Measurements from ENCODE around the gene DERL2. TPM values are rescaled to one million over a fixed set of nuclear protein-coding genes. Genes with fewer than 3 reads are reported as not detected.

The DERL2 gene
- total RNA-seq: 77.4 TPM

DNA sequence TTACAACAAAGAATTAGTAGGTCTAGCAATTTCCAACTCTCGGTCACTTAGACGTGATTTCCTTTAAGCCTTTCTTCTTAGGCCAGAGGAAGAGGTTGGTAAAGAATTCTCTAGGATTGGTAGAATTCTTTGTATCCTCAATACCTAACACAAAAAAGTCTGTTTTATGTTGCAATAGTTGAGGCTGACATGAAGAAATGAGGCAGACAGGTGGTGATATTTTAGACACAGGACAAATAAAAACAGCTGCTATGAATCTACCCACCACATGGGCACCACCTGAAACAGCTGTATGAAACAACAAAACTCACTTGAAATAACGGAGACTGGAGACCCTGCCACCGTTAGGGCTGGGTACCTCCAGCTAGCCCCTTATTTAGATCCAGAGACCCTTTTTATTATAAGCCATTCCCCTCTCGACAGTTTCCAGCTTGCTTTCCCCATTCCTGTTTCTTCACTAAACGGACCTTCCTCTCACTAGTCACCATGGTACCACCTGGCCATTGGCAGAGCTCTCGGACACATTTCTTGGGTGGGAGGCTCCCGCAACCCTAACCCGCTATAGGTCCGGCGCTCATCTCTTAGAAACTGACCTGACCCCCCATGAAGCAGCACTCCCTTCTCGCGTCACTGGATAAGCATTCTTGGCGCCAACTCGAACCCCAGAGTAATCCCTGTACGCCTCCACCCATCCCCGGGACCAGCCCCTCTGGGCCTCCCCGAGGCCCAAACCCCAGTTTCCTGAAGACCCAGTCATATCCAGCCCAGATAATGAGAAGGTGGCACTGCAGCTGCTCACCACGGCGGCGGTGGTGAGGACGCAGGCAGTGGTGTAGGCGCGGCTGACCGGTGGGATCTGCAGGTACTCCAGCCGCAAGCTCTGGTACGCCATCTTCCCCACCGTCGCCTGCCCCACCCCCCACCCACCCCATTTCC is at the start of gene DERL2:
Gene DERL2 (minus strand): TSS at position 909 of the 936 bp plus-strand sequence. CDS start 17 bp downstream, at position 892.
- DNase-seq (ENCODE audit: low spot score): no peak

DNA sequence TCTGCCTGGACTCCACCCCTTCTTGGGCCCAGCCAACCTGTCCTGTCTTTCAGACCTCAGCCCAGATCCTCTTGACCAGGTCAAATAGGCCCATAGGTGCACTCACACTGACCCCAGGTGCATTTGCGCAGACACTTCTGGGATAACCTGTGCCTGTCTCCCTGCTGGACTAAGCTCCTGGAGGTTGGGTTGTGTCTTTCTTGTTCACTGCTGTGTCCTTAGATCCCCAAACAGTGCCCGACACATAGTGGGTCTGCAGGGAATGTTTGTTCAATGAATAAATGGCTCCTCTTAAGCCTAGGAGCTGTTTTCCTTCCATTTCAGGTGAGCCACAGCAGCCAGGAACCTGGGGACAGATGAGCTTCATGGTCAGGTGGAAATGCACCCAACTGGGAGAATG is 49.5 kb upstream of the DERL2 start:
- DNase-seq (ENCODE audit: low spot score): no peak

DNA sequence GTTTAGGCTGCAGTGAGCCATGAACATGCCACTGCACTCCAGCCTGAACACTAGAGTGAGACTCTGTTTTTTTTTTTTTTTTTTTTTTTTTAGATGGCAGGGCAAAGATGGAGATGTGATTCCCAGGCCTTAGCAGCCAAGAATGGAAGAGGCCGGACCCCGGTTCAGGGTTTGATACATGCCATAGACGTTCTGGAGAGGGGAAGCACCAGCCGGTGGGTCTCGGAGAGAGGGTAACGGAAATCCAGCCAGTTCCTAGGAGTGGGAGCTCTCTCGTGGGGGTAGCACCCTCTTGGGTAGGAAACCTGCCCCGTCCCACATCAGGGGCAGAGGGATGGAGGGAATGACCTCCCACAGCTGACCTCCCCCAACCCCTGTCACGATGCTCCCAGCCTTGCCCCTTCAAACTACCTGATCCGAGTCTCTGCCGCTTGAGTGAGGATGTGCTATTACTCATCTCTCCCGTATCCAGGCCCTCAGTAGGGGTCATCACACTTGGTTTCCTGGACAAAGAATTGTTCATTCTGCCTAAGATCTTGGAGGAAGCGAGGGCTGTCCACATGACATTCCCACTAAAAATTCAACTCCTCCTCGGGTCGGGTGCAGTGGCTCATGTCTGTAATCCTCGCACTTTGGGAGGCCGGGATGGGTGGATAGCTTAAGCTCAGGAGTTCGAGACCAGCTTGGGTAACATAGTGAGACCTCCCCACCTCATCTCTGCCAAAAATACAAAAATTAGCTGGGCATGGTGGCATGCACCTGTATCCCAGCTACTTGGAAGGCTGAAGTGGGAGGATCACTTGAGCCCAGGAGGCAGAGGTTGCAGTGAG is 47.7 kb upstream of the DERL2 start:
- DNase-seq (ENCODE audit: low spot score): no peak

DNA sequence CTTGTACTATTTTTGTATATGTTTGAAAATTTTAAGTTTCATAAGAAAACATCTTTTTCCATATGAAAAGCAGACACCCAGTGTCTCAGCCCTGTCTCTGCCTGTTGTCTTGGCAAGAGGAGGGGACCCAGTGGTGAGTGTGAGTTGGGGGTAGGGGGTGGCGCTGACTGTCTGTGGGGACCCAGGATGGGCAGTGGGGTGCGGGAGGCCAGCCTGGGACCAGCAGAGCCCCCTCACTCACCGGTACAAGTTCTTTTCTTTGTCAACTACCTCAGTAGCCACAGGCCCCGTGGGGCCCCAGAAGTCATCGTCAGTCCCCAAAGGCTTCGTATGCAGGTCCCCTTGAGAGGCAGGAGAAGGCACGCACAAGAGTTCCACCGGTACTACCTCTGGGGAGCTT is 46.6 kb upstream of the DERL2 start:
- DNase-seq (ENCODE audit: low spot score): no peak

DNA sequence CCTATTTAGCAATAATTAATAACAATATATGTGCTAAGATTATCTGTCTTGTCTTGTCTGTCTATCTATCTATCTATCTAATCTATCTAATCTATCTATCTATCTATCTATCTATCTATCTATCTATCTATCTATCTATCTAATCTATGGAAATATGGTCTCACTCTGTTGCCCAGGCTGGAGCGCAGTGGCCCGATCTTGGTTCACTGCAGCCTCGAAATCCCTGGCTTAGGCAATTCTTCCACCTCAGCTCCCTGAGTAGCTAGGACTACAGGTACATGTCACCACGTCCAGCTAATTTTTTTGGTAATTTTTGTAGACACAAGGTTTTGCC is 45.1 kb upstream of the DERL2 start:
- DNase-seq (ENCODE audit: low spot score): no peak

DNA sequence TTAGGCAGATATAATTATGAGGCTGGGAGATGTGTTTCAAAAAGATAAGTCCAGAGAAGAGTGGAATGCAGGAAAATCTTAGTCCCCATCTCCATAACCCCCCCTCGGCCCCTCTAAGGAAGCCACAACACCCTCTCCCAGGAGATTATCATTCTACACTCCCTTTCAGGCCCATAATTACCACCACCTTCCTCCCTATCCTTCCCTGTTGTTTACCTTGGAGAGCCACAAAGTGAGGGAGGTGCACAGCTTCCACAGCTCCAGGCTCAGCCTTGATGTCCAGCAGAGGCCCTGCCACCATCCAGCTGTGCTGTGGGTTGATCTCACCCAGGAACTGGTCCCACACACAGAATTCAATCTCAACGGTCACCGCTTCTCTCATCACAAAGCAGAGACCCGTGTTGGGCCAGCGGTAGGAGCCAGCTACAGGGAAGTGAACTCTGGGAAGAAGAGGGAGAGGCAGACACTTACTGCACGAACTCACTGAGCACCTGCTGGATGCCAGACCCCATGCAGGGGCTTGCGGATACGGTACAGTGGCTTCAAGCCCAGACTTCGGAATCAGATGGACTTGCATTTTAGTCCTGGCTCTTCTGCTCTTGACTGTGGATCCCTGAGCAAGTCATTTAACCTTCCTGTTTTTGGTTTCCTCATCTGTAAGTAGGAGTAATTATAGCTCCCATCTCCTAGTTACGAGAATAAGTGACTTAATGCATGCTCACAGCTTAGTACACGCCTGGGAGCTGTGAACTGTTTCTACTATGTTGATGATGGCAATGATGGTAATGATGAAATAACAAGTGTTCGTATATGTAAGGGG is 44.5 kb upstream of the DERL2 start:
- no peak for DNase-seq (ENCODE audit: low spot score)

DNA sequence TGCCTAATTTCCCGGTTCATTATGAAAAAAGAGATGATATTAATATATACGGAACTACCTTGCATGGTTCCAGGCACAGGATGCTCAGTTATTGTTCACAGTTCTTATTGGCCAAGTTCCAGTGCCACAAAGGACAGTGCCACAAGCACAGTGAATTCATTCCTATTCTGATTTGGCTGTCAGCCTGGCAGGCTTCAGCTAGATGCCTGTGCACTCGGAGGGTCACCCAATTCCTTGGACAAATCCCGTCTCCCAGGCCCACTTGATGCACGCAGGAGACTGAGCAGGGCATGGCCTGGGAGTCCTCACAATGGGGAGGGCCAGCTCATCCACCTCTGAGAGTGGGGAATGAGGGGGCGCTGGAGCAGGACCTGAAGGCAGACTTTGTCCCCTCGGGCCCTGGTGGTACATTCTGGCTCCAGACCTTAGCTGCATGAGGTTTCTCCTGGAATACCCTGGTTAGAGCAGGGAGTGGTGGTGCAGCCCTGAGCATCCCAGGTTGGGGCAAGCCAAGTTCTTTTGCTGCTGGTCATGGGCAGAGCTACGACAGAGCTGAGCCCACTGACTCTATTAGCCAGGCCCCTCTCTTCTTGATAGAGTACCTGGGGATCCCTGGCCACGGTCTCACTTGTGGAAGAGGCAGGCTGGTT is 41.7 kb upstream of the DERL2 start:
- no peak for DNase-seq (ENCODE audit: low spot score)

DNA sequence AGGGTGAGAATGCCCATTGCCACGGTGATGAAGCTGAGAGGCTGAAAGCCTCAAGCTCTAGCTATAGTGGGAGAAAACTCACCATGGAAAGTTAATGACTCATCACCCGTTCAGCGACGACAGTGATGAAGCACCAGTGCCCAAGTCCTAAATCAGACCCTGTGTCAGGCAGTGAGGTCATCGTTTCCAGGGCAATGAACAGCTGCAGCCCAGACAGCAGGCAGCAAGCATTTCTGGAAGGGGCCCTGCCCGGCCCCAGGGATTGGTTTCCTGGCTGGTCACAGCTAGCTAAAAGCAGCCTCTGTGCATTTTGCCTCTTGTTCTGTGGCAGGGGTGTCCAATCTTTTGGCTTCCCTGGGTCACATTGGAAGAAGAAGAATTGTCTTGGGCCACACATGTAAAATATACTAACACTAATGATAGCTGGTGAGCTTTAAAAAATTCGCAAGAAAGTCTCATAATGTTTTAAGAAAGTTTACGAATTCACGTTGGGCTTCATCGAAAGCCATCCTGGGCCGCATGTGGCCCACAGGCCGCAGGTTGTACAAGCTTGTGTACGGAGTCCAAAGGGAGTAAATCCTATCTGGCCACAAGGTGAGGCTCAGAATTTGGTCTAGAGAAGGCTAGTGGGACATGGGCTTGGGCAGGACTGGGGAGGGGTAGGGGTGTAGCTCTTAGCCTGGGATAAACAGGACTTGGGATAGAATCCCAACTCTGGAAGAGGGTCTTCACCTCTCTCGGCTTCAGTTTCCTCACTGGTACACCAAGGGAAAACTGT is 41.0 kb upstream of the DERL2 start:
- DNase-seq (ENCODE audit: low spot score): peak; percentile 24

DNA sequence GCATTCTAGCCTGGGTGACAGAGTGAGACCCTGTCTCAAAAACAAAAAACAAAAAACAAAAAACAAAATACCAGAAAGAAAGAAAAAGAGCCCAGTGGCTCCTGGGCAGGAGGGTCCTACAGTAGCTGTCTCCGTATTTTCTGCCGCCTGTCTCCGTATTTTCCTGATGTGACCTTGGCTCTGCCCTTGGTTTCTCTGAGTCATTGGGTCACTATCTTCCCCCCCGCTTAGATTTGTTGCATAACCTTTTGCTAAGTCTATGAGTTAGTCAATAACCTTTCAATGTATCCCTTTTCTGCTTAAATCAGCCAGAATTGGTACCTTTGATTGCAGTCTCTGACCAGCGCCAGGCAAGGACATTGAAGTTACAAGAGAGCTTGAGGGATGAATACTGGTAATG is 37.3 kb upstream of the DERL2 start:
- no peak for DNase-seq (ENCODE audit: low spot score)

DNA sequence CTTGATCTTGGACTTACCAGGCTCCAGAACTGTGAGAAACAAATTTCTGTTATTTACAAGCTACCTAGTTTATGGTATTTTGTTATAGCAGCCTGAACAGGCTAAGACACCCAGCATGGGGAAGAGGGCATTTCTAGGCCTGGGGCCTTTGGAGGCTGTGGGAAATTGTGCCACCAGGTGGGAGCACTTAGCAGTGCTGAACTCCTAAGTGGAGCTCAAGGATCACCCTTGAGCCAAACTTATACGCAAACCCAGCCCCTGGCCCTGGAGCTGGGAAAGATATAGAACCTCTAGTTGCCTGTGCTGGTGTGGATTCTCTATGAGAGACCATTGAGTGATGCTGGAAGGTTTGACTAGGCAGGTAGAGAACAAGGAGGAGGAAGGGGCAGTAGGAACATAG is 36.5 kb upstream of the DERL2 start:
- DNase-seq (ENCODE audit: low spot score): no peak

DNA sequence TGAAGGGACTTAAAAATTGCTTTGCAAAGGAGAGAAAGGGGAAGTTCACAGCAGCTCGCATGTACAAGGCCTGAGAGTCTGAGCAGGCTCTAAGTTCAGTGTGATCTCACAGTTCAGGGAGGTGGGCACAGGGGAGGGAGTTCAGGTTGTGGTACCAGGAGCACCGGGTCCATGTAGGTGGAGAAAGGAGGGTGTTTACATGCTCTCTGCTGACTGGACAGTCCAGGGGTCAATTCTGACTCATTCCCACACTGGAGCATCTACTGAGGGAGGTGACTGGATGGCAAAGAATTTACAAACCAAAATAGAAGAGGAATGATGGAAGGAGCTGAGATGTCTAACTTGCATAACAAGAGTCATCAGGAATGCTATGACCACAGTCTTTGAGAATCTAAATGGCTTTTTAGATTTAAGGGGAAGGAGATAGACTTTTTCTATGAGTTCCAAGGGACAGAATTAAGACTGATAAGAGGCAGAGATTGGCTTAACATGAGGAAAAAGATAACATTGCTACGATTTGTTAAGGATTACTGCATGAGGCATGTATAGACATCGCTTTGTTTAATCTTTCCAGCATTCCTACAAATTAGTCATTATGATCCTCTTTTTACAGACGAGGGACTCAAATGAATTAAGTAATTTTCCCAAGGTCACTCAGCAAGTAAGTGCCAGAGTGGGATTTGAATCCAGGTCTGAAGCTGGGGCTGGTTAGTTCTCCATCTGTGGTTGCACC is 30.2 kb upstream of the DERL2 start:
- no peak for DNase-seq (ENCODE audit: low spot score)

DNA sequence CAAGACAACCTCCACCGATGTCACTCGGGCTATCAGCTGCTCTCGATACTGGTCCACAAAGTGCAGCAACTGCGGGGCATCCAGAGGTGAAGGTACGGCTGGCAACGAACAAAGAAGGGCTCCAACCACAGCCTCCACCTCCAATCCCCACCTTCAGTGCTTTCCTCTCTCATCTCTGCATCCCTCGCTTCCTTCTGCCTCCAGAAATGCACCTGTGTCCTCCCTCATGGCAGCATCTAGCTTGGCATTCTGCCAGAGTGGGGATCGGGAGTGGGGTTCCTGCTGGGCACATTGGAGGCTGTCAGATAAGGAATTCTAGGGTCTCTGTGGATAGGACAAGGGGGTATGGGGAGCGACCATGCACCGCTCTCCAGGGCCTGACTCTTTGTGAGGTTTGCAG is 29.0 kb upstream of the DERL2 start:
- DNase-seq (ENCODE audit: low spot score): no peak

DNA sequence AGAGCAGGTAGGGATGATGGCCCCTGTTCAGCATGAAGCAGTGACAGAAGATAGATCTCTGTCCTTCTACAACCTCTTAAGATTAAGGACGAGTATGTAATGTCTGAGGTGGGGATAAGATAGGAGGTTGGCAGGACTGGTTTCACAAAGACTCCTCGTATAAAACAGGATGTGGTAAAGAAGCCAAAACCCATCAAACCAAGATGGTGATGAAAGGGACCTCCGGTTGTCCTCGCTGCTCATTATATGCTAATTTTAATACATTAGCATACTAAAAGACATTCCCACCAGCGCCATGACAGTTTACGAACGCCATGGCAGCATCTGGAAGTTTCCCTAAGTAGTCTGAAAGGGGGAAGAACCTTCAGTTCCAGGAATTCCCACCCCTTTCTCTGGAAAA is 27.6 kb upstream of the DERL2 start:
- no peak for DNase-seq (ENCODE audit: low spot score)

DNA sequence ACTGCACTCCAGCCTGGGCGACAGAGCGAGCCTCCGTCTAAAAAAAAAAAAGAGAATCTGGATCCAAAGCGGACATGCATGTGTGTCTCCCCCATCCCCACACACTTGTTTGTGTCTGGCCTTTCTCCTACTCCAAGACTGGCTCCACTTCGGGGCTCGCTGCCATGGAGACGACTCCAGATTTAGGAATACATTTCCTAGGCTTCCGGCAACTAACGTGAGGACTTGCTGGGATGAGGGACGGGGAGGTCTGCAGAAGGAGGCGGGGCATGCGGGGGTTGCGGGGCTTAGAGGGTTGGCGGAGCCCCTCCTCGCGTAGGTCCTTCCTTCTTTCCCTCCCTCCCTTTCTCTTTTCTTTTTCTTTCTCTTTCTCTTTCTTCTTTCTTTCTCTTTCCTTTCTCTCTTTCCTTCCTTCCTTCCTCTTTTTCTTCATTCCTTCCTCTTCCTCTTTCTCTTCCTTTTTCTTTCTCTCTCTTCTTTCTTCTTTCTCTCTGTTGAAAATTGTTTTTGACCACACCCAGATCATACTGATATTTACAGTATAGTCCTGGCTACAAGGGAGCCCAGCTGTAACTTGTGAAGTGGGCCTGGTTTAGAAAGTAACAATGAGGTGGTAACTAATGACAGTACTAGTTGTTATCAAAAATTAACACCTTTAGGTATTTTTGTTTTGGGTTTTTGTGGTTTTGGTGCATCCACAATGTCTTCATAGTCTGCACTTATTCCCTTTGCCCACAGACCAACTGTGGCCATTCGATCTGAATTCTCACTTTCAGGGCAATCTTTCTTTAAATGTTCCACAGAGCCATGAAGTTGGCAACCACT is 25.6 kb upstream of the DERL2 start:
- no peak for DNase-seq (ENCODE audit: low spot score)

DNA sequence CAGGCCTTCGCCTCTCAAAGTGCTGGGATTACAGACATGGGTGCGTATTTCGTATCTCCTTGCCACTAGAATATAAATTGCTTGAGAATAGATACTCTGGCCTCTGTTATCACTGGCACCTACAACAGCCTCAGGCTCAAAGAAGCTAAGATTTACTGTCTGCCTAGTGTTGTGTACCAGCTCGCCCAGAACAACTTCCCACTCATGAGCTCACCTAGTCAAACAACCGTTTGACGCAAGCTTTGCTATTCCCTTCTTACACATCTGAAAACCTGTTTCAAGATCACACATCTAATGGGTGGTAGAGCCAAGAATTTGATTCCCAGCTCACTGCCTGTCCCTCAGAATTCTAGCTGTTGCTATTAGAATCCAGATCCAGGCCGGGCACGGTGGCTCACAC is 24.8 kb upstream of the DERL2 start:
- DNase-seq (ENCODE audit: low spot score): no peak

DNA sequence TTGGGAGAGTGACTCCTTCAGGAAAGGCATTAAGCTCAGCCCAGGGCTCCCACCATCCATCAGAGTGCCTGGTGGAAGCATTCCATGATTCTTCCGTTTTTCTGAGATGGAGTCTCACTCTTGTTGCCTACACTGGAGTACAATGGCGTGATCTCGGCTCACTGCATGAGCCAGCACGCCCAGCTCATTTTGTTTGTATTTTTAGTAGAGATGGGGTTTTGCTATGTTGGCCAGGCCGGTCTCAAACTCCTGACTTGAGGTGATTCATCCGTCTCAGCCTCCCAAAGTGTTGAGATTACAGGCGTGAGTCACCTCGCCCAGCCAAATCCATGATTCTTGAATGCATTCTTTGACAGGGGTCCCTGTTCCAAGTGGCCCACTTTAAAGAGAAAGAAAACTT is 23.5 kb upstream of the DERL2 start:
- no peak for DNase-seq (ENCODE audit: low spot score)

DNA sequence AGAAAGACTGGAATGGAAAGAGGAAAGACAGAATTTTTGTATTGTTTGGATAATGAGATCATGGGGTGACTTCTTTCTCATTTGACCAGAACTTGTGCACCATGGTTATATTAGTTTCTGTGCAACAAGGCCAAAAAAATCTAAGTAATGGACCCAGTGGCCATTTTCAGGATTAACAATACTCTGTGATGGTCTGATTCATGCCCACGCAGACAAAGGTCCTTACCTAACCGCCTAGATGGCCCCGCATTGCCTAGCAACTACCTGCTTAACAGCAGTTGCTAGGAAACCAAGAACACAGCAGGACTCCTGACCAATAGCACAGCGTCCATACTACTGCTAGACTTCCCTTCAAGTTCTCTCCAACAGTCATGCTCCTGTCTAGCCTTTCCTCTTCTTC is 22.8 kb upstream of the DERL2 start:
- no peak for DNase-seq (ENCODE audit: low spot score)

DNA sequence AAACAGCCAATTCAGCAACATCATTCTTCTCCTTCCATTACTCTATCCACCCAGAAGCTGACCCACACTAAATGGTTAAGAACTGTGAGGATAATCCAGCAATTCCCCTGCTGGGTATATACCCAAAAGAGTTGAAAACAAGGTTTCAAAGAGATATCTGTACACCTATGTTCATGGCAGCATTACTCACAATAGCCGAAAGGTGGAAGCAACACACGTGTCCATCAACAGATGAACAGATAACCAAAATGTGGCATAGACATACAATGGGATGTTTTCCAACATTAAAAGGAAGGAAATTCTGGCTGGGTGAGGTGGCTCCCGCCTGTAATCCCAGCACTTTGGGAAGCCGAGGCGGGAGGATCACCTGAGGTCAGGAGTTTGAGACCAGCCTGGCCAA is 20.3 kb upstream of the DERL2 start:
- DNase-seq (ENCODE audit: low spot score): no peak

DNA sequence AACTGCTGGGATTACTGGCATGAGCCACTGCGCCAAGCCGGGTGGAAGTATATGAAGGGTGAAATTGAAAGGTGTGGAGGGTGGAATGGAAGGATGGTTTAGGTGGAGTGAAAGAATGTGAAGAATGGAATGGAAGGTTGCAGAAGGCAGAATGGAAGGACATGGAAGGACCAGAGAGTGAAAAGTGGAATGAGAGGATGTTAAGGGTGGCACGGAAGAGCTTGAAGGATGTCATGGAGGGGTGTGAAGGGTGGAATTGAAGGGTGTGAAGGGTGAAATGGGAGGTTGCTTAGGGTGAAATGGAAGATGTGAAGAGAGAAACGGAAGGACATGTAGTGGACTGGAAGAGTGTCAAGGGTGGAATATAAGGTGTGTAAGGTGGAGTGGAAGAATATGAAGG is 16.6 kb upstream of the DERL2 start:
- no peak for DNase-seq (ENCODE audit: low spot score)

Measured in mucosa of gallbladder (tissue), 1 donor.